Breast epithelium (tissue), 3 donors: ENCODE measurements around the gene FGF10.

ENCODE experiments used
- CTCF ChIP-seq, 3 donors: fragments of 450-650 bp; IDR thresholded peaks; one replicate each; pipeline ENCODE4 v1.5.1; 2016 to 2017; ENCODE audit warnings: antibody characterized with exemption in 3 of 3, mild to moderate bottlenecking in 3 of 3, moderate library complexity in 3 of 3
- POLR2A ChIP-seq: fragments of 450-650 bp; IDR thresholded peaks from one replicate; pipeline ENCODE4 v1.6.1; 2016; ENCODE audit warnings: antibody characterized with exemption, mild to moderate bottlenecking, moderate library complexity
- POLR2AphosphoS5 ChIP-seq, 3 donors: sonication (generic); formaldehyde crosslinking; IDR thresholded peaks; one replicate each; pipeline ENCODE4 v1.6.1; 2017; ENCODE audit warnings: antibody characterized with exemption in 3 of 3

- TF ChIP-seq CTCF (IDR thresholded peaks at IDR 0.05) (peak in 1 of 3 donors; percentile 55), POLR2A (no peak), POLR2AphosphoS5 (IDR thresholded peaks at IDR 0.05) (no peak)
Measured at GRCh38 chr5:44332285-44332971, 56.8 kb downstream of the FGF10 start.
